Neutrophil (primary cell): ENCODE measurements around the gene RIF1.

Experiments used
- H3K27ac ChIP-seq: fragments of 200-600 bp; sonication (generic); 2 replicates; pipeline ENCODE4 v1.5.1; 2016; ENCODE audit warnings: mild to moderate bottlenecking, moderate library complexity
- H3K27me3 ChIP-seq: fragments of 200-600 bp; sonication (generic); 2 replicates; pipeline ENCODE4 v1.6.0; 2016; ENCODE audit warnings: mild to moderate bottlenecking
- H3K36me3 ChIP-seq: fragments of 200-600 bp; sonication (generic); 2 replicates; pipeline ENCODE4 v1.5.1; 2017
- H3K4me1 ChIP-seq, 2 experiments: fragments of 200-600 bp in 1 of 2; sonication (generic) in 1 of 2; 1 replicate in 1 of 2; 2 replicates in 1 of 2; pipeline versions ENCODE4 v1.5.1 to v1.6.1; 2013 to 2016; ENCODE audit warnings: low read depth in 1 of 2, low read length in 1 of 2, mild to moderate bottlenecking in 1 of 2, moderate library complexity in 1 of 2; ENCODE audit not compliant: control insufficient read depth in 1 of 2, insufficient read depth in 1 of 2
- H3K4me3 ChIP-seq, 2 experiments: fragments of 200-600 bp in 1 of 2; sonication (generic) in 1 of 2; 1 replicate in 1 of 2; 2 replicates in 1 of 2; pipeline ENCODE4 v1.5.1; 2013 to 2016; ENCODE audit warnings: low read depth in 1 of 2, low read length in 1 of 2, mild to moderate bottlenecking in 1 of 2, moderate library complexity in 1 of 2
- H3K9me3 ChIP-seq: fragments of 200-600 bp; sonication (generic); 2 replicates; pipeline ENCODE4 v1.5.1; 2016
- TF ChIP-seq, protein P1 (sequence below): fragments of 200-600 bp; sonication (generic); IDR thresholded peaks from 2 replicates; pipeline ENCODE4 v1.5.1; 2016; ENCODE audit warnings: antibody characterized with exemption

RIF1 gene

DNA sequence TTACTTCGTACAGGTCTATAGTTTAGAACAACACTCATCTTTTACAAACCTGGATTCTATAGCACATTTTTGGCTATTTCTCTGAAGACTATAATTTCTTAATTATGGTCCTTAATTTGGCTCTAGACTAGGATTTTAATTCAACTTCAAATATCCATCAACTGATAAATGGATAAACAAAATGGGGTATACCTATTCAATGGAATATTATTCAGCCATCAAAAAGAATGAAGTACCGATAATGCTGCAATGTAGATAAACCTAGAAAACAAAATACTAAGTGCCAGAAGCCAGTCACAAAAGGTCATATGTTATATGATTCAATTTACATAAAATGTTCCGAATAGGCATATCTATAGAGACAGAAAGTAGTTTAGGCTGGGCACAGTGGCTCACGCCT is 15.2 kb upstream of the RIF1 start:
- no peaks in the 10 kb centered on the region for H3K9me3 ChIP-seq
- H3K4me3 ChIP-seq, result no peak overlapping the region
- H3K4me1 ChIP-seq, result no peaks in the 10 kb centered on the region
- TF ChIP-seq, protein P1, sequence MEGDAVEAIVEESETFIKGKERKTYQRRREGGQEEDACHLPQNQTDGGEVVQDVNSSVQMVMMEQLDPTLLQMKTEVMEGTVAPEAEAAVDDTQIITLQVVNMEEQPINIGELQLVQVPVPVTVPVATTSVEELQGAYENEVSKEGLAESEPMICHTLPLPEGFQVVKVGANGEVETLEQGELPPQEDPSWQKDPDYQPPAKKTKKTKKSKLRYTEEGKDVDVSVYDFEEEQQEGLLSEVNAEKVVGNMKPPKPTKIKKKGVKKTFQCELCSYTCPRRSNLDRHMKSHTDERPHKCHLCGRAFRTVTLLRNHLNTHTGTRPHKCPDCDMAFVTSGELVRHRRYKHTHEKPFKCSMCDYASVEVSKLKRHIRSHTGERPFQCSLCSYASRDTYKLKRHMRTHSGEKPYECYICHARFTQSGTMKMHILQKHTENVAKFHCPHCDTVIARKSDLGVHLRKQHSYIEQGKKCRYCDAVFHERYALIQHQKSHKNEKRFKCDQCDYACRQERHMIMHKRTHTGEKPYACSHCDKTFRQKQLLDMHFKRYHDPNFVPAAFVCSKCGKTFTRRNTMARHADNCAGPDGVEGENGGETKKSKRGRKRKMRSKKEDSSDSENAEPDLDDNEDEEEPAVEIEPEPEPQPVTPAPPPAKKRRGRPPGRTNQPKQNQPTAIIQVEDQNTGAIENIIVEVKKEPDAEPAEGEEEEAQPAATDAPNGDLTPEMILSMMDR, result no peak
- no peaks in the 10 kb centered on the region for H3K36me3 ChIP-seq
- no peak overlapping the region for H3K27ac ChIP-seq
- no peaks in the 10 kb centered on the region for H3K27me3 ChIP-seq

DNA sequence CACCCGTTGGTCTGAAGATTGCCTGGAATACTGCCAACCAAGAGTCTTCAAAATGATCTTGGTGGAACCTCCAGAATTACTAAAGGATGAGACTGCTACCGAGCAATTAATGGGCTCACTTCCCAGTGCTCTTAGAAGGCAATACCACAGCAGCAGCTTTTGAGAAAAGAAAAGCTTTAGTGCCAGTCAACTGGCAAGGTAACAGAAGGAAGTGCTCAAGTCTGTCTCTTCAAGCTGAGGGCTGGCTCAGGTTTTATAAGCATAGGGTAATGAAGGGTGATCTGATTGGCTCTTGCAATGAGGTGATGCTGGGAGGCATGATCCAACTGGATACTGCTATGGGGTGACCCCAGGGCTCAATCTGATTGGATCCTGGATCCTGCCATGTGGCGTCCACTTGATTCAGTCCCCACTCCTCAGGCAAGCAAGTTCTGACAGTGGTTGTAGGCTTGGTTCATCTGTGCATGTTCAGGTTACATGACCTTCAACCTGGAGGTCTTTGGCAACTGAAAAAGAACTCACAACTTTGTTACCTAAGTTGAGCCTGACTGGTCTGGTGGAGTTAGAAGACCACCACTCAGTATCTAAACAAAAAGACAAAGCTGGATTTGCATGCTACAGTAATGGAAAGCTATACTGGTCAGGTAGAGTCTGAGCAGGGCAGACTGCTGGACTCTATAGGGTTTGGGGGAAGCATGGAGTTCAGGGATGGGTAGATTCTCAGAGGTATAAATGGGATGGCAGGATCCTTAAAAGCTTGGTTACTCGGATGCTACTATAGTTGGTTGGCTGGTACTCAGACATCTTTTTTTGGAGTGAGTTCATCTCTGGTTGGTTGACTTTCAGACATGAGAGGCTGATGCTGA is 14.0 kb upstream of the RIF1 start:
- Histone ChIP-seq H3K4me3 (no peak overlapping the region), H3K4me1 (no peaks in the 10 kb centered on the region), H3K27ac (no peak overlapping the region), H3K36me3 (no peaks in the 10 kb centered on the region), H3K9me3 (no peaks in the 10 kb centered on the region), H3K27me3 (no peaks in the 10 kb centered on the region)
- TF ChIP-seq, protein P1, result no peak

DNA sequence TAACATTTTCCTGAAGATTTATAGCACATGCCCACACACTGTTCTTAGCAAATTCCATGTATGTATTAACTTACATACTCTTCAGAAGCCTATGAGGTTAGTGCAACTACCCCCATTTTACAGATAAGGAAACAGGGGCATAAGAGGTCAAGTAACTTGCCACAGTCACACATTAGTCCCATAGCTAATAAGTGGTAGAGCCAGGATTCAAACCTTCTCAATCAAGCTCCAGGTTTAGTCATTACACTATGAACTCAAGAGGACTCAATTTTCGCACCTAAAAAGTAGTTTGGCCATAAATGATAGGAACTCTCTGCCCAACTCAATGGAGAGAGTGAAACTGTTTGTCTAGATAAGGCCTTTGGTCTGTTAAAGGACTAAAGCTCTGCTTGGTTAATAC is 9.7 kb upstream of the RIF1 start:
- Histone ChIP-seq H3K4me3 (no peak overlapping the region), H3K36me3 (no peaks in the 10 kb centered on the region)
- TF ChIP-seq, protein P1, result no peak

DNA sequence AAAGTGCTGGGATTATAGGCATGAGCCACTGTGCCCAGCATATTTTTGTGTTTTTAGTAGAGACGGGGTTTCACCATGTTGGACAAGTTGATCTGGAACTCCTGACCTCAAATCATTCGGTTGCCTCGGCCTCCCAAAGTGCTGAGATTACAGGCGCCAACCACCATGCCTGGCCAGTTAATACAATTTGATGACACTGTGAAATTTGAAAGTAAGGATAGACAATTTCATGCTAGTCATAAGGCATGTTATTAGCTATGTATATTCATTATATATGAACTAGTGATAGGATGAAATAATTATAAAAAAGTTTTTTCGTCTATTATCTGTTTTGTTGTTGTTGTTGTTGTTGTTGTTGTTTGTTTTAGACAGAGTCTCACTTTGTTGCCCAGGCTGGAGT is 8.6 kb upstream of the RIF1 start:
- Histone ChIP-seq H3K4me1 (no peaks in the 10 kb centered on the region), H3K36me3 (no peaks in the 10 kb centered on the region), H3K4me3 (no peak overlapping the region), H3K27me3 (no peaks in the 10 kb centered on the region), H3K9me3 (no peaks in the 10 kb centered on the region), H3K27ac (no peak overlapping the region)
- TF ChIP-seq, protein P1, result no peak

More for the DNA sequence above, 9.7 kb upstream of the RIF1 start:
- no peaks in the 10 kb centered on the region for H3K9me3 ChIP-seq
- no peaks in the 10 kb centered on the region for H3K27me3 ChIP-seq
- H3K4me1 ChIP-seq, result no peaks in the 10 kb centered on the region
- H3K27ac ChIP-seq, result no peak overlapping the region

DNA sequence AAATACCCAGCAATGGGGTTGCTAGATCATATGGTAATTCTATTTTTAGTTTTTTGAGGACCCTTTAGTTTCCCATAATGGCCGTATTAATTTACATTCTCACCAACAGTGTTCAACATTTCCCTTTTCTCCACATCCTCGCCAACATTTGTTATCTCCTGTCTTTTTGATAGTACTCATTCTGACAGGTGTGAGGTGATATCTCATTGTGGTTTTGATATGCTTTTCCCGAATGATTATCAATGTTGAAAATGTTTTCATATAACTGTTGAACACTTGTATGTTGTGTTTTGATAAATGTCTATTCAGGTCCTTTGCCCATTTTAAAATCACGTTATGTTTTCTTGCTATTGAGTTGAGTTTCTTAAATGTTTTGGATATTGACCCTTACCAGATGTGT is 5.8 kb upstream of the RIF1 start:
- Histone ChIP-seq H3K27me3 (no peaks in the 10 kb centered on the region), H3K27ac (no peak overlapping the region), H3K9me3 (no peaks in the 10 kb centered on the region), H3K36me3 (no peaks in the 10 kb centered on the region), H3K4me3 (no peak overlapping the region), H3K4me1 (no peaks in the 10 kb centered on the region)
- TF ChIP-seq, protein P1, result no peak
